Endothelial cell of umbilical vein (primary cell): ENCODE measurements around the gene ADCY3.

ENCODE experiments used
- CTCF ChIP-seq, 2 donors: IDR thresholded peaks; 1 replicate in 1 of 2; 2 replicates in 1 of 2; pipeline ENCODE4 v1.5.1; 2011; ENCODE audit warnings: low read length in 2 of 2, mild to moderate bottlenecking in 2 of 2, moderate library complexity in 2 of 2, control low read depth in 1 of 2, inconsistent platforms in 1 of 2, low read depth in 1 of 2; ENCODE audit not compliant: insufficient read depth in 1 of 2; ENCODE audit errors: extremely low read depth in 1 of 2
- POLR2A ChIP-seq: IDR thresholded peaks from 2 replicates; pipeline ENCODE4 v1.6.1; 2012; ENCODE audit warnings: low read depth, mild to moderate bottlenecking, control low read depth, low read length
- POLR2AphosphoS5 ChIP-seq: IDR thresholded peaks from 2 replicates; pipeline ENCODE4 v1.6.1; 2012; ENCODE audit warnings: low read depth, mild to moderate bottlenecking, control low read depth, low read length, moderate library complexity; ENCODE audit not compliant: insufficient read depth
- TF ChIP-seq, protein P1 (sequence below): IDR thresholded peaks from 2 replicates; pipeline ENCODE4 v1.6.1; 2011; ENCODE audit not compliant: insufficient read depth, insufficient read length

GRCh38 chr2:24912523-24912922 is 7.5 kb downstream of the ADCY3 start:
- no peak for TF ChIP-seq POLR2A
- no peak for TF ChIP-seq CTCF (IDR thresholded peaks at IDR 0.05; ENCODE audit: extremely low read depth in 1 of 2, insufficient read depth in 1 of 2, low read depth in 1 of 2, low read length in 2 of 2)
- TF ChIP-seq, protein P1, sequence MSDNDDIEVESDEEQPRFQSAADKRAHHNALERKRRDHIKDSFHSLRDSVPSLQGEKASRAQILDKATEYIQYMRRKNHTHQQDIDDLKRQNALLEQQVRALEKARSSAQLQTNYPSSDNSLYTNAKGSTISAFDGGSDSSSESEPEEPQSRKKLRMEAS = no peak
- TF ChIP-seq POLR2AphosphoS5 = no peak
